Adrenal gland (tissue), 5 donors: ENCODE results near the gene GNAT1.

Experiments used
- CTCF ChIP-seq, 6 experiments: fragments of 450-650 bp in 4 of 6; fragments of 200-600 bp in 2 of 6; sonication (generic) in 1 of 6; IDR thresholded peaks; 1 replicate in 5 of 6; 2 replicates in 1 of 6; pipeline versions ENCODE4 v1.5.1 to v1.8.0; 2016 to 2021; ENCODE audit warnings: antibody characterized with exemption in 6 of 6, mild to moderate bottlenecking in 2 of 6, moderate library complexity in 1 of 6
- POLR2A ChIP-seq, 2 donors: fragments of 450-650 bp; IDR thresholded peaks; one replicate each; pipeline ENCODE4 v1.6.1; 2017; ENCODE audit warnings: antibody characterized with exemption in 2 of 2, mild to moderate bottlenecking in 2 of 2, moderate library complexity in 1 of 2
- donor health status: DM: no; HTN: no; CAD: no.

GRCh38 chr3:50239649-50240048, 48.2 kb downstream of the GNAT1 start:
- no peak for TF ChIP-seq CTCF (IDR thresholded peaks at IDR 0.05)
- no peak for TF ChIP-seq POLR2A (IDR thresholded peaks at IDR 0.05)
